SKM-1 (cell line): ENCODE data around the gene NANS.
"Not testable (repeated sequence)": the region's sequence is repeated elsewhere in the genome, so short reads cannot be mapped to it uniquely, and the experiment has no call there.

Experiments
- DNase-seq: peaks from one replicate; lab custom pipeline; 2025; ENCODE audit not compliant: unreplicated experiment; lab: John Stamatoyannopoulos, UW

NANS gene

DNA sequence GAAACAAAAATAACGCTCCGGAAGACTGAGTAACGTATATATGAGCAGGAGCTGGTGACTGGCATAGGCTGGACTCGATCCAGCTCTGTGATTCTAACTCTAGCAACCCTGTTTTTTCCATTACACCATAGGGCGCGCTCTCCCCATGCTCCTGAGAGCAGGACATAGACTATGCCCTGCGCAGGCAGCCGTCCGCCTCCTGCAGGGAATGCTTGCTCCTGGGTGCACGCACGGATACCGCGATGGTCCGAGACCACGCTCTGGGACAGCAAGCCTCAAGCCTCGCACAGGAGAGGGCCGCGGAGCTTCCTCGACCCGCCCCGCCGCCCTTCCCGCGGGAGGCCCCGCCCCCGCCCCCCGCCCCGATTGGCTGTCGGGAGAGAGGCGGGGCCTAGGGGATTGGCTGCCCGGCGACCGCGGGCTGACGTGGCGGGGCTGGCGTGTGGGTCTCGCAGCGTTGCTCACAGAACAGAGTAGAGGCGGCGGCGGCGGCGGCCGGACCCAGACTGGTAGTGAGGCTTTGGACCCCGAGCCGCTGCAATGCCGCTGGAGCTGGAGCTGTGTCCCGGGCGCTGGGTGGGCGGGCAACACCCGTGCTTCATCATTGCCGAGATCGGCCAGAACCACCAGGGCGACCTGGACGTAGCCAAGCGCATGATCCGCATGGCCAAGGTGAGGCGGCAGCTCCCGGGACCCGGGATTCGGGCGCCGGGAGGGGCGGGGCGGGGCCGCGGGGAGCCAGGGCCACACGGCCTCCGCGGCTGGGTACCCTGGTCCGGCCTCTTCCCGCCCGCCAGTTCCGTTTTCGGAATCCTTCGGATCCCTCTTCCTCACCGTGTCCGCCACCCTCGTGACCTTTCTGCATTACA lies at the start of gene NANS:
TSS of gene NANS (plus strand) at position 464 of the 869 bp plus-strand sequence. CDS start at position 541, 77 bp downstream.
- DNase-seq: peak; percentile 38

GRCh38 chr9:98007251-98007928 lies 49.1 kb upstream of the NANS start:
- no peak for DNase-seq

GRCh38 chr9:98008764-98009163 lies 47.8 kb upstream of the NANS start:
- DNase-seq: no peak

DNA sequence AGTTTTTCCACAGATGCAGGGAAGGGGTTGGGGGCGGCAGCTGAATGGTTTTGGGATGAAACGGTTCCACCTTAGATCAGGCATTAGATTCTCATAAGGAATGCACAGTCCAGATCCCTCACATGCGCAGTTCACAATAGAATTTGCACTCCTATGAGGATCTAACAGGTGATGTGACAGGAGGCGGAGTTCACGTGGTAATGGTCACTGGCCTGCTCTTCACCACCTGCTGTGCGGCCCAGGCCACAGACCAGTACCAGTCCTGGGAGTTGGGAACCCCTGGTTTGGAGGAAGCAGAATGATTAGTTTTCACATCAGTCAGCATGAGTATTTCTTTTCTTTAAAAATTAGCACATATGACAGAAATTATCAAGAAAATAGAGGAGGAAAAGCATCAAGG lies 47.1 kb upstream of the NANS start:
- DNase-seq: no peak

- no peak for DNase-seq
Measured at GRCh38 chr9:98009936-98010335, 46.6 kb upstream of the NANS start.

- DNase-seq: no peak
Measured at GRCh38 chr9:98010445-98010844, 46.1 kb upstream of the NANS start.

DNA sequence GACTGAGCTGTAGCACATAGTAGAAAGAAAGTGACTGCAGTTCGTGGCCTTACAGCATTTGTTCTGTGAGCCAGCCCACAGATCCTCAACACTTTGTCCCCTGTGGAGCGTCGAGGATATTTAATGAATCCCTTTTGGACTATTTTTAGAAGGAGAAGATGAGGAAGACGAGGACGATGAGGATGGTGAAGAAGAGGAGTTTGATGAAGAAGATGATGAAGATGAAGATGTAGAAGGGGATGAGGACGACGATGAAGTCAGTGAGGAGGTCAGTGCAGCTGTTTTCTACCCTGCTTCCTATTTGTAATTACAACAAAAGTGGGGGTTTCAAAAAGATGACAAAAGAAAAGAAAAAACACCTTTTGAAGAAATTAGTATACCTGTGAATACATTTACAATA lies 45.4 kb upstream of the NANS start:
- DNase-seq: no peak

DNA sequence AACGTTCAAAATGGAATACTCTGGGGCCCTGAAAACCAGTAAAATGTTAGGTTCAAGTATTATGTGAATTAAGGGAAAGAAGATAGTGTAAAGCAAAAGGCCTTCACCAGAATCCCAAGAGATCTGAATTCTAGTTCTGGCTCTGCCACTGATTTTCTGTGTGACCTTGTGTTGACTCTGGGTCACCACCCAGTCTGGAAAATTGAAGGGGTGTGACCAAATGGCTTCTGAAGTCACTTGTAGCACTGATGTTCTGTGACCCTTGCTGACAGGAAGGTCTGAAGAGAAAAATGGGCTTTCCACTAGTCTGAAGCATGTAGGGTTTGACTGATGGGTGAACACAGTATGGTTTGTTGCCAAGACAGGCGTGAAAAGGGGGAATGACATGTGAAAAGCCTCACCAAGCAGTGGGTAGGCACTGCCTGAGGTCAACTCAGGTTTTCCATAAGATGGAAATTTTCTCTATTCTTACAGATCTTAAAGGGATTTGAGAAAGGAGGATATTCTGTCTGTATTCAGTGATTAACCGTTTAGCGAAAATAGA lies 40.3 kb upstream of the NANS start:
- DNase-seq: no peak

DNA sequence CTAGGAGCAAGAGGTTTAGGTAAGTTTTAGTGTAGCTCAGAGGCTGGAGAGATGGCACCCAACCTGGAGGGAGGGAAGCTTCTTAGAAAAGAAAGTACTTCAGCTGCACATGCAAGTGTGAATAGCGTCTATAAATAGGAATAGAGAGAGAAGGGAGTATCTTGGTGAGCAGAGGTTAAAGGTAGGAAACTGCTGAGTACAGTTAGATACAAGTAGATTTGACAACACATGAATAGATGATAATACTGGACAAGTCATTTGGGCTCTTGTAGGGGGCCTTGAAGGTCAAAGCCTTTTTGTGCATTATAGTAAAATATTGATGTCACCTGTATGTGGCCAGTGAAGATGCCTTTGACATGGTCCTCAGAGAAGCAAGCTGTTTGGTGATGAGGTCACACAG lies 39.2 kb upstream of the NANS start:
- DNase-seq: no peak

GRCh38 chr9:98018347-98018746 lies 38.2 kb upstream of the NANS start:
- no peak for DNase-seq

DNA sequence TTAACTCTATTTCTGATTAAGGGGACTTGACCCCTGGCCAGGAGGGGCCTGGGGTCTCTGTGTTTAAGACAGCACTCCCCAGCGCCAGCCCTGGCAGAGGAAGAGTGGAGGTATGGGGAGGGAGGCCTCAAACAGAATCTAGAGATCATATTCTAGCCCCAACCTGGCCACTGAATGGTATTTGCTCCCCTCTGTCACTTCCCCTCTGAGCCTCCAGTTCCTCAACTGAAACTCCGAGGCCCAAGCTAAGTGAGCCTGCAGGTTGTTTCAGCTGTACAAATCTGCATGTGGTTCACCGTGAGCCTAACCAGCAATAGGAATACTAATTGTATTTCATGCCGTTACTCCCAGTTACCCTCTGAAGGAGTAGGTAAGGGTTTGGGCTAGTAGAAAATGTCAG lies 37.4 kb upstream of the NANS start:
- DNase-seq: no peak

GRCh38 chr9:98019869-98020268 lies 36.7 kb upstream of the NANS start:
- not testable (repeated sequence) for DNase-seq

DNA sequence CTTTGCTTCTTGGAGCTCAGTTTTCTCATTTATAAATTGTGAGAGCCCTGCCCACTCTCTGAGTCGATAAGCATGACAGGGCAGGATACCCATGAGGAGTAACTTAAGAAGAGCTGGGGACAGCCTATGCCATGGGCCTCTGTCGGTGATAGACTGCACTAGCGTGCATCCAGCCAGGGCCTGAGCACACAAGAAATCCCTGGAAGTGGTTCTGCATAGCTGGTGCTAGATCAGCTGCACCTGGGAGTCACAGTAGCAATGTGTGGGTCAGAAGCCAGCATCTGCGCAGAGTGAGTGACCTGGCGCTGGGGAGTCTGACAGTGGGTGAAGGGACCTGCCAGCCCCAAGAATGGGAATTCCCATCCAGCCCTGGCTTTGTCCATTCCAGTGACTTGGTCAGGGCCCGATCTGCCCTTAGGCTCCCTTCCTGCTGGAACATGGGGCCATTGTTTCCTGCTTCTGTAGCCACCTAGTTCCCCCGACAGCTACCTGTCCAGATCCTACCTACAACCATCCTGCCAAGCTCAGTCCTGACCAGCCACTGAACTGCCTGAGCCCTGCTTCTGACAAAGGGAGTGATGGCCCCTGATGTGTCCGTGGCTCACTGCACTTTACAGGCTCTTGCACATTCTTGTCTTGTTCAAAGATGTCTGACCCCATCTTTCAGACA lies 35.9 kb upstream of the NANS start:
- DNase-seq: no peak

DNA sequence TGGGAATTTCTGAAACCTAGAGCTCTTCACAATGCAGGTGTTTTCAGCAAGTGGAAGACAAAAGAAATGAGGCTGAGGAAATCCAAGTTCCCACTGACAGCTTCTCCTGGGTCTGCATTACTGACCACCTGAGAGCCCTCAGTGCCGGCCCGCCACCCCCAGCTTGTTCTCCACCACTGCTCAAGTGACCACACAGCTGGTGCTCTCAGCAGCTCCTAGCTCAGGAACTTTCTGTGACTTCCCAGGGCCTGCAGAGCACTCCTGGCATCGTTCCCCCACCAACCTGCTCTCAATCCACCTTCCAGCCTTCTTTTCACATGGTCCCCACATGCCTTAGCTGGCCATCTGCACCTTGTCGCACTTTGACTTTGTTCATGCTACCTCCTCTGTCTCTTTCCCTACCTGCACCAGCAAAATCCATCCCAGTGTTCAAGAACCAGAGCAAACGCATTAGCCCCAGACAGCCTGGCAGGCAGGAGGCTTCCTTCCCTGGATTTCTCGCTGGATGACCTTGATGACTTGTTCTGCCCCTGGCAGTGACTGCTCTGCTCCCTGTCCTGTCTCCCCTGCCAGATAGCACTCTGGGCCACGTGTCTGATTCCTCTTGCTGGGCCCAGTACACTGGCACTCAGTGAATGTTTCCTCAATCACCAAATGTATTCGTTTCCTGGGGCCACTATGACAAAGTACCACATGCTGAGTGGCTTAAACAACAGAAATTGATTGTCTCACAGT lies 35.1 kb upstream of the NANS start:
- no peak for DNase-seq

DNA sequence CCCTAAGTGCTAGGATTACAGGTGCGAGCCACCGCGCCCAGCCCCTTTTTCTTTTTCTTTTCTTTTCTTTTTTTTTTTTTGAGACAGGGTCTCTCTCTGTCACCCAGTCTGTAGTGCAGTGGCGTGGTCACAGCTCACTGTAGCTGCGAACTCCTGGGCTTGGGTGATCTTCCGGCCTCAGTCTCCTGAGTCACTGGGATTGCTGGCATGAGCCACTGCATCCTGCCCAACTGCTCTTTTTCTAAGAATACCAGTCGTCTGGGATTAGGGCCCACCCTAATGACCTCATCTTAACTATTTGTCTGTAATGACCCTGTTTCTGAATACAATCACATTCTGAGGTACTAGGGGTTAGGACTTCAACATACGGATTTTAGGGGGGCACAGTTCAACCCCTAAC lies 34.1 kb upstream of the NANS start:
- DNase-seq: no peak

- no peak for DNase-seq
Measured at GRCh38 chr9:98024702-98025101, 31.8 kb upstream of the NANS start.

DNA sequence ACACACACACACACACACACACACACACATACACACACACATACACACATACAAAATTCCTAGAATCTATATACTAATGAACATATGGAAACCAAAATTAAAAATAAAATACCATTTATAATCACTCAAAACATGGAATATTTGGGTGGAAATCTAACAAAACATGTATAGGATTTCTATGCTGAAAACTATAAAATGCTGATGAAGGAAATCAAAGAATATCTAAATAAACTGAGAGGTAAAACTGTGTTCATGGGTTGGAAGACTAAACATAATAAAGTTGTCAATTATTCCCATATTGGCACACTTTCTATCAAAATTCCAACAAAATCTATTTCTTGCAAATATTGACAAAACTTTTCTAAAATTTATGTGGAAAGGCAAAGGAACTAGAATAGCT lies 25.4 kb upstream of the NANS start:
- no peak for DNase-seq

DNA sequence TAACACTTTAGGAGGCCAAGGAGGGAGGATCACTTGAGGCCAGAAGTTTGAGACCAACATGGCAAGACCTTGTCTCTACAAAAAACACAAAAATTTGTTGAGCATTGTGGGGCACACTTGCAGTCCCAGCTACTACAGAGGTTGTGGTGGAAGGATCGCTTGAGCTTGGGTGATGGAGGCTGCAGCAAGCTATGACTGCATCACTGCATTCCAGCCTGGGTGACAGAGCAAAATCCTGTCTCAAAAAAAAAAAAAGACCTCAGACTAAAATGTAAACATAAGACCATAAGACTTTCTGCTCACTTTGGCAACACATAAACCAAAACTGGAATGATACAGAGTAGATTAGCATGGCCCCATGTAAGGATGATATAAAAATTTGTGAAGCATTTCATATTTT lies 24.6 kb upstream of the NANS start:
- DNase-seq: no peak

DNA sequence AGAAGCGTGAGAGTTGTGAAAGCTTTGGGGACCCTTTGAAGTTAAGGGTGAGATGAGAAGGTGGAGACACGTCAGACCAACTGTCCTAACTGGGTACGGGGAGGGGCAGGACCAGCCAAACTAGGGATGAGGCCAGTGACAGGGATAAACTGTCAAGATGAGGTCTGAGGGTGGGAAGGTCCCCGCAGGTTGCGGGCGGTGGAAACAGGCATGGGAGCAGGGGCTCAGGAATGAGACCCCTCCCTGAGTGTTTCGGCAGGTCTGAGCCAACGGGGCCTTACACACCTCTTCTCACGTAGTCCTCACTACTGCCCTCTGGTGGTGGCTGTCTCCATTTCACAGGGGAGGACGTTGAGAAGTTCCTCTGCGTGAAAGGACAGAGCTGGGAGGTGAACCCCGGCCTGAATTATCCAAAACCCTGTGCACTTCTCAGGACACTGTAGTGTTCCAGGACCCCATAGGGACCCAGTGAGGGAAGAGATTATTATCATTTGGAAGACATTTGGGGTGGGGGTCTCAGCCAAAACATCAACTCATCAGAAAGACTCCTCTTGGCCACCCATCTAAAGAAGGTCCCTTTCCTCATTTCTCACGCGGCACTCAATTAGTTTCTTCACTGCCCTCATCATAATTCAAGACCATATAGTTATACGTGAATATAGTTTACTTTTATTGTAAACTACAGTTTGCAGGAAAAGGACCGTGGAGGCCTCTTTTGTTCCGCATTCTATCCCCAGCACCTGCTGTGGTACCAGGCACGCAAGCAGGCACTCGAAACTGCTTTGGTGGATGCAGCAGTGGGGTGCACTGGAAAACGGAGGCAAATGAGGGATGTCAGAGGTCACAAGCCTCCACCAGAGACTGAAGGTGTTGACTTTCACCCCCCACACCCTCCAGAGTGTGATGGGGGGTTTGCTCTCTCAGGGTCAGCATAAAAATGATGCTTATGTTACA lies 21.7 kb upstream of the NANS start:
- DNase-seq: no peak

DNA sequence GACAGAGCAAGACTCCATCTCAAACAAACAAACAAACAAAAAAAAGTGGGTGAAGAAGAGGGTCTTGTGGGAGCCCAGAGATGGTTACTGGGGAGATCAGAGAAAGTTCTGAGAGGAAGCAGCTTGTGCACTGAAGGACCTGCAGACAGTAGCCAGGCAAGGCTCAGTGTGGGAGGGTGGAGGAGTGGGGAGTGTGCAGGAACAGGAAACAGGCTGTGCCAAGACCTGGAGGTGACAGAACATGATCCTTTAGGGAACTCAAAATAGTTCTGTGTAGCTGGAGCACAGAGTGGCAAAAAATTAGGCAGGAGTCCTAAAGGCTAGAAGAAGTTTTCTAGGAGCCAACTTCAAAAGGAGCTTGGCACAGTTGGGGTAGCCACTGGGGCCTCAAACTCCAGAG lies 19.2 kb upstream of the NANS start:
- DNase-seq: no peak
